ENCODE data around the gene APOL6. TPM values are rescaled to one million over a fixed set of nuclear protein-coding genes. Genes with fewer than 3 reads are reported as not detected.
"Not testable (repeated sequence)": the region's sequence is repeated elsewhere in the genome, so short reads cannot be mapped to it uniquely, and the experiment has no call there.

Gene APOL6
- total and polyA plus RNA-seq, 9 of the 15 experiments (the other 6 are each of a cell fraction or from before 2014, with no cell fraction given) = 0.29 to 1.2 (median 0.70) TPM

DNA sequence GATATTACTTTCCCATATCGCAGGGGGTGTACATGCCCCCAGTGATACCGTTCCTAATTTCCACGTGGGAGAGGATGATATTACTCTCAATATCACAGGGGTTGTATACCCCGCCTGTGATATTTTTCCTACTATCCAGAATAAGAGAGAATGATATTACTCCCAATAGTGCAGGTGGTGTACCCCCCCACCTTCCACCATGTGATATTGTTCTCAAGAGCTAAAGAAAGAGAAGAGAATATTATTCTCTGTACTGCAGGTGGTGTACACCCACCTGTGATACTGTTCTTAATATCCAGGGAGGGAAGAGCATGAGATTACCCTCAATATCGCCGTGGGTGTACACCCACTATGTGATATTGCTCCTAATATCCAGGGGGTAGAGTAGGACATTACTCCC lies 51.6 kb downstream of the APOL6 start:
- H3K27ac ChIP-seq (ENCODE audit: extremely low read depth, low read depth, low read length); H3K79me2 ChIP-seq (ENCODE audit: control insufficient read depth, insufficient read depth, low read length); DNase-seq (ENCODE audit: extremely low read depth in 1 of 4, low spot score in 3 of 4); H2AFZ ChIP-seq (ENCODE audit: low read depth, low read length); H3K4me2 ChIP-seq (ENCODE audit: insufficient read depth, low read length); H3K27me3 ChIP-seq (ENCODE audit: control insufficient read depth in 2 of 2, insufficient read depth in 2 of 2, low read length in 2 of 2); H3K4me3 ChIP-seq; H4K20me1 ChIP-seq (replicated peaks; ENCODE audit: control insufficient read depth, insufficient read depth, low read length); ATAC-seq; POLR2A ChIA-PET; in situ Hi-C loops (cut with MboI); intact Hi-C loops (cut with micrococcal nuclease); H3K4me1 ChIP-seq (replicated peaks in 1 of 2; ENCODE audit: control insufficient read depth in 2 of 2, insufficient read depth in 2 of 2, low read length in 2 of 2); FAIRE-seq; H3K9me3 ChIP-seq (replicated peaks; ENCODE audit: control insufficient read depth, insufficient read depth, low read depth, low read length); H3K9me1 ChIP-seq (ENCODE audit: control insufficient read depth, insufficient read depth, low read length); H3K36me3 ChIP-seq (ENCODE audit: control insufficient read depth, insufficient read depth, low read length); BruUV-seq (replicated peaks); CTCF ChIA-PET (ENCODE audit: low intra/inter-chr PET ratio); H3K9ac ChIP-seq (ENCODE audit: insufficient read depth in 1 of 2, low read depth in 2 of 2, low read length in 2 of 2): not testable (repeated sequence)
- WGBS (ENCODE audit: insufficient coverage, low coverage, missing lambda C conversion rate) = 11% methylated on average over 4 of the region's 6 CpGs

GRCh38 chr22:35703861-35704584 lies 55.8 kb downstream of the APOL6 start:
- H3K4me3 ChIP-seq = no peak overlapping the region
- no peaks in the 10 kb centered on the region for H3K9me3 ChIP-seq (replicated peaks; ENCODE audit: control insufficient read depth, insufficient read depth, low read depth, low read length)
- intact Hi-C loops (cut with micrococcal nuclease) = no loop called here
- H4K20me1 ChIP-seq (replicated peaks; ENCODE audit: control insufficient read depth, insufficient read depth, low read length) = no peaks in the 10 kb centered on the region
- no peaks in the 10 kb centered on the region; a peak in 2 of 5 replicates for H3K4me1 ChIP-seq (replicated peaks in 1 of 2; ENCODE audit: control insufficient read depth in 2 of 2, insufficient read depth in 2 of 2, low read length in 2 of 2)
- no peak overlapping the region for H3K9ac ChIP-seq (ENCODE audit: insufficient read depth in 1 of 2, low read depth in 2 of 2, low read length in 2 of 2)
- H3K79me2 ChIP-seq (ENCODE audit: control insufficient read depth, insufficient read depth, low read length) = no peaks in the 10 kb centered on the region
- no peaks in the 10 kb centered on the region for H3K36me3 ChIP-seq (ENCODE audit: control insufficient read depth, insufficient read depth, low read length)
- FAIRE-seq = no peak
- no peak for ATAC-seq
- H3K9me1 ChIP-seq (ENCODE audit: control insufficient read depth, insufficient read depth, low read length) = no peaks in the 10 kb centered on the region
- H3K27me3 ChIP-seq (ENCODE audit: control insufficient read depth in 2 of 2, insufficient read depth in 2 of 2, low read length in 2 of 2) = peaks cover 0 to 6% of the 10 kb centered on the region in 2 experiments; a peak in 1 of 5 replicates
- POLR2A ChIA-PET = interaction anchor here (1.3 kb wide), 1 partner anchor 19 kb away, joined by 5 read pairs; no protein-coding TSS in a partner anchor
- BruUV-seq (replicated peaks) = no TSS peak
- DNase-seq (ENCODE audit: extremely low read depth in 1 of 4, low spot score in 3 of 4) = no peak
- CTCF ChIA-PET (ENCODE audit: low intra/inter-chr PET ratio) = no interaction called here
- no peak overlapping the region for H2AFZ ChIP-seq (ENCODE audit: low read depth, low read length)
- 18% methylated on average over 7 of the region's 7 CpGs for WGBS (ENCODE audit: insufficient coverage, low coverage, missing lambda C conversion rate)
- in situ Hi-C loops (cut with MboI) = no loop called here
- H3K27ac ChIP-seq (ENCODE audit: extremely low read depth, low read depth, low read length) = no peak overlapping the region
- no peak overlapping the region for H3K4me2 ChIP-seq (ENCODE audit: insufficient read depth, low read length)
- TF ChIP-seq L3MBTL2 (IDR thresholded peaks at IDR 0.05) = no peak
- no peak for TF ChIP-seq KLF10 (CRISPR knock-in tag; IDR thresholded peaks at IDR 0.05)
- TF ChIP-seq RAD51 (IDR thresholded peaks at IDR 0.05; ENCODE audit: borderline replicate concordance, low read depth) = no peak
- TF ChIP-seq ATF2 (CRISPR knock-in tag; IDR thresholded peaks at IDR 0.05) = no peak
- no peak for TF ChIP-seq PRPF4 (IDR thresholded peaks at IDR 0.05; ENCODE audit: insufficient read depth, low read depth, low read length, poor library complexity, severe bottlenecking)
- TF ChIP-seq ZNF830 (CRISPR knock-in tag; IDR thresholded peaks at IDR 0.05) = no peak
- TF ChIP-seq ZNF584 (CRISPR knock-in tag; IDR thresholded peaks at IDR 0.05; ENCODE audit: low read depth) = no peak
- no peak for TF ChIP-seq ESRRB (CRISPR knock-in tag; IDR thresholded peaks at IDR 0.05; ENCODE audit: borderline replicate concordance)
- no peak for TF ChIP-seq ZNF282 (CRISPR knock-in tag; IDR thresholded peaks at IDR 0.05)
